NCI-H748 (cell line): ENCODE data around the gene TPRN.

Source experiments
- DNase-seq: peaks from one replicate; lab custom pipeline; 2025; ENCODE audit not compliant: unreplicated experiment; lab: John Stamatoyannopoulos, UW

Gene TPRN

GRCh38 chr9:137213160-137214060 lies 12.9 kb upstream of the TPRN start:
- no peak for DNase-seq

DNA sequence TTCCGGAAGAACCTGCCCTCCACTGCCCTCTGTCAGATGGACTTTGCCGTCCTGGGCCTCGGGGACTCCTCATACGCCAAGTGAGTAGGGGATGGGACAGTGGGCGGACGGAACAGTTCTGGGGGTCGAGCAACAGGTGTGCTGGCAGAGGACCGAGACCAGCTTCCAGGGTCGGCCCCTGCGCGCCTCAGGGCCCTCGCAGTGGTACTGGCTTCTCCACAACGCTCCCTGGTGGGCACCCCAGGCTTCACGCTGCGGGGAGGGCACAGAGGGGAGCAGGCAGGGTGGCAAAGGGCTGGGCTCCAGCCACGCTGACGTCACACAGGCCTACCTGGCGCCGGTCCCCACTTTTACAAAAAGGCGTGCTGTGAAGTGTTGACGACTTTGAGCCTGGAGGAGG lies 12.0 kb upstream of the TPRN start:
- DNase-seq: no peak

- no peak for DNase-seq
These were observed 11.0 kb upstream of the TPRN start for GRCh38 chr9:137211532-137211931.

DNA sequence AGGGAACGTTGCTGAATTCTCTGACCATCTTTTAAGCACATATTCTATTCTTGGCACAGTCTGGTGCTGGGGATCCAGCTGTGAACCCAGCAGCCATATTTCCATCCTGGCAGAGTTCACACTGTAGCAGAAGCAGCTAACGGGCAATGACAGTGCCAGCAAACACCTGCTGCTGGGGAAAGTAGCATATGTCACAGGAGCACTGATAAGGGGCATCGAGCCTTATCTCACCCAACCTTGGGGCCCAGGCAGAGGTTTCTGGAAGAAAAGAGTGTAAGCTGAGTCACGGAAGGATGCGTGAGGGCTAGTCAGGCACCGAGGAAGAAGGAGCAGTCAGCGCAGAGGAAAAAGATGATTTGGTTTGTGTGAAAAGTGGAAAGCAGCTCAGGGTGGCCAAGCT lies 6.1 kb upstream of the TPRN start:
- DNase-seq: no peak

GRCh38 chr9:137205126-137206069 lies 4.9 kb upstream of the TPRN start, which contains the start of the genes NDOR1 and TMEM203:
Gene NDOR1 (plus strand): TSS chr9:137205700. CDS start chr9:137205778, 78 bp downstream.
Gene TMEM203 (minus strand): TSS chr9:137205648. CDS start chr9:137205414, 234 bp downstream.
- DNase-seq: peak; percentile 87

- no peak for DNase-seq
These were observed 4.2 kb upstream of the TPRN start for GRCh38 chr9:137204731-137205125.

DNA sequence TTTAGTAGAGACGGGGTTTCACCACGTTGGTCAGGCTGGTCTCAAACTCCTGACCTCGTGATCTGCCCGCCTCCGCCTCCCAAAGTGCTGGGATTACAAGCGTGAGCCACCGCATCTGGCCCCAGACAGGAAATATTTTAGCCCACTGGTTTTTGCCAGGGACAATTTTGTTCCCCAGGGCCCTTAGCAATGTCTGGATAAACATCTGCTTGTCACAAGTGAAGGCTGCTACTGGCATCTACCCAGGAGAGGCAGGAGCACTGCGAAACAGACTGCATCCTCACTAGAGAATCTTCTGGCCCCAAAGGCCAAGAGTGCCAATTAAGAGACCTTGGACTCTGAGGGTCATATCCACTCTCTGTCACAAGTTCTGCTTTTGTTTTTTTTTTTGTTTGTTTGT lies 2.4 kb upstream of the TPRN start:
- no peak for DNase-seq

- no peak for DNase-seq
These were observed 796 bp upstream of the TPRN start for GRCh38 chr9:137201205-137201868.

DNA sequence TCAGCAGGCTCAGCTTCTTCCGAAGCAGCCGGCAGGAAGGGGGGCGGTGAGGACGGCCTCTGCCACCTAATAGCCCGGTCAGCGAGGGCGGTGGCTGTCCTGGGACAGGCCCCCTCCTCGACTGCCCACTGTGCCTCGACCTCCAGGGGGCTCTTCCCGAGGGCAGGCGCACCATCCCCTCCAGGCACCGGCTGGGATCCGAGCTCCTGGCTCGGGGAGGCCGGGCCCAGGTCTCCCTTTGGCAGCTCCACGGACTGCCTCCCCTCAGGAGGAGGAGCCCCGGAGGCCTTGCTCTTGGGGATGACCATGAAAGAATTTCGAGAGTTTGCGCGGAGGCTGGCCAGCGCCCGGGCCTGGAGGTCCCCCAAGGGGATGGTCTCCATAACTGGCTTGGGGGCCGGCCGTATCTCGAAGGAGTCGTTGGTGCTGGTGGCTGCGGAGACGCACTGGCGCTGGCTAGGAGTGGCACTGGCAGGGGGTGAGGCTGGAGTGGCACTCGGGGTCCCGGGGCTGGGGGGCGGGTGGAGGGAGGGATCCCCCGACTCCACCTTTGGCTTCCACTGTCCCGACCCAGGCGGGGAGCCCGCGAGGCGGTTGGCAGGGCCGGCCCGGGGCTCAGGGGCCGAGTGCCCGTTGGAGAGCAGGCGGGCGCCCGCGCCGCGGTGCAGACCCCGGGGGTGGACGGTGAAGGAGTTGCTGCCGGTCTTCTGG lies 975 bp downstream of the TPRN start:
- peak; percentile 47 for DNase-seq

DNA sequence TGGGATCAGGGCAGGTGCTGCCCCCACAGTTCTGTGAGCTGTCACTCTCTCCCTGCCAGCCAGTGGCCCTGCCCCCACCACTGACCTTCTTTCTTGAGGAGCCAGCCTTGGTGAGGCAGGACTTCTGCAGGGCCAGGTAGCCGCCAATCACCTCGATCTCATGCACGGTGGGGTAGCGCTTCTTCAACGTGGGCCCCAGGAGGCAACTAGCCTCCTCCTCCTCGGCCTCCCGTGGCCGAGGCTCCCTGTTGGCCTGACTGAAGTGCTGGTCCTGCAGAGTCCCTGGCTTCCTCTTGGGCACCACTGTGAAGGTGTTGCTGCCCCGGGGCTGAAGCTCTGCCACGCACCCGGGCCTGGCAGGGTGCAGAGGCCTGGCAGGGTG lies 1.6 kb downstream of the TPRN start:
- DNase-seq: no peak

DNA sequence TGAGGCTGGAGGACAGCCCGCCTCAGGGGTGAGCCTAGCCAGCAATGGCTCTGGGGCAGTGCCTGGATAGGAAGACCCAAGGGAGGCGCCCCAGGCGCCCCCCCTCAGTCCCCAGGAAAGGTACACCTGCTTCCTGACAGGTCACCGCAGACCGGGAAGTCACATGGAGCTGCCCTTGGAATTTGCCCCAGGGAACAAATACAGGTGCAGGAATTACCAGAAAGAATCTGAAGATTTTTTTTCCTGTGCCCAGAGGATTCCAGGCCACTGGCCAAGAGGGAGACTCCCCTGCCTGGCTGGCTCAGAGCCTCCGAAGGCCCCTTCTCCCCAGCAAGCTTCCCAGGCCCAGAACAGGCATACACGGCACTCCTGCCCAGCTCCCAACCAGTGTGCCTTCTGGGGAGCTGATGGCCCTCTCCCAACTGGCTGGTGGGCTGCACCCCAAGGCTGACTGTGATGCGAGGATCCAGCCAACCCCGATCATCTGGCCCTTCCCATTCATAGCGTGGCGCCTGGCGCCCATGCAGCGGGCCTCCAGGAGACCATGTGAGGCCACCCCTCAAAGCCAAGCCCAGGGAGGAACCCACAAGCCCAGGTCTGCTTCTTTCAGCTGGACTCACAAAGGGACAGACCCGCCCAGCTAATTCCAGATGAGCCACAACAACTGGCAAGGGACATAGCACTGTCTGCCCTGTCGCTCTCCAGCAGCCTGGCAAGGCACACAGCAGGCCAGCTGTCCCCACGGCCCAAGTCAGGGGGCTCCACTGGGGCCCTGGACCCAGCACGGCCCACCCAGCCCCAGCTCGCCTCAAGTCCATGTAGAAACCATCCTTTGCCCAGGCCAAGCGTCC lies 2.3 kb downstream of the TPRN start:
- DNase-seq: no peak

DNA sequence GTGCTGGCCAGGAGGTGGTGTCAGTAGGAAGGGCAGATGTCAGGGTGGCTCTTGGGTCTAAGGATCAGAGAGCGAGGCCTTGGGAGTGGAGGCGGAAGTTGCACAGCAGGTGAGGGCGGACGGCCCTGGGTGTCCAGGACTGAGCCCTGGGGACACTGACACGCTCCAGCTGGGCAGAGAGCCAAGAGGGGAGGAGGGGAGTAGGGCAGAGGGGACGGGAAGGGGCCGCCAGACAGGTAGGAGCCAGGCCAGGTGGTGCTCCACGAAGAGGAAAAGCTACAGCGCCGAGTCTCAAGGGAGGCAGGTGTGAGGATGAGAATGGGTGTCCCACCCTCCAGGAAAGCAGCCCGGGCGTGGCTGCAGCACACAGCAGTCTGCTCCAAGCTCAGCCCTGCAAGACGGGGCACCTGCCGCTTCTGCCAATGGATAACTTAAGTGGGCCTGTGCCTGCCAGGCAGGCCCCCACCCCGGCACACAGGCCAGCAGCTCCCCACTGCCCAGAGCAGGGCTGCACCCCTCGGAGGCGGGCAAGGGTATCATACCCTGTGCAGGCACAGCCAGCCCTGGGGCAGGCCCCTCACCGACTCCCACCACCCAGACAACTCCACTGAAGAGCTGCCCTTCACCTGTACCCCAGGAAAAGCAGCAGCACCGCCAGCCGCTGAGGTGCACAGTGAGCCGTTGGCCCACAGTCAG lies 4.9 kb downstream of the TPRN start:
- DNase-seq: peak; percentile 94

DNA sequence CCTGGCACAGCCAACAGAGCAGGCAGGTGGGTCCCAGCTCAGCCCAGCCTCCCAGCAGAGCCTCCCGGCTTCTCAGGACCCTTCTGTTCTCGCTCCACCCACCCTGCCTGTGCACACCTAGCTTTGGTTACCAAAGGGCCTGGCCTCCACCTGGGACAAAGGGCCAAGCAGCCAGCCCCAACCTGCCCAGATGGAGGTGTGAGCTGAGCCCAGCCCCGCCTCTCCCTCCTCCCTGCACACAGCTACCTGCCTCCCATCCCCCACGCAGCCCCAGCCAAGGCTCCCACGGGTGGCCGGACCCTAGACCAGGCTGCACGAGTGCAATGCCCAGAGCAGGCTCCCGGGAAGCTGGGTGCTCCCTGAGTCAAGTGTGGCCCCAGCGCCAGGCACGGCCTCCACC lies 5.6 kb downstream of the TPRN start:
- peak; percentile 32 for DNase-seq

- DNase-seq: no peak
These were observed 6.2 kb downstream of the TPRN start for GRCh38 chr9:137194388-137194787.

- no peak for DNase-seq
These were observed 6.8 kb downstream of the TPRN start for GRCh38 chr9:137193771-137194170.

DNA sequence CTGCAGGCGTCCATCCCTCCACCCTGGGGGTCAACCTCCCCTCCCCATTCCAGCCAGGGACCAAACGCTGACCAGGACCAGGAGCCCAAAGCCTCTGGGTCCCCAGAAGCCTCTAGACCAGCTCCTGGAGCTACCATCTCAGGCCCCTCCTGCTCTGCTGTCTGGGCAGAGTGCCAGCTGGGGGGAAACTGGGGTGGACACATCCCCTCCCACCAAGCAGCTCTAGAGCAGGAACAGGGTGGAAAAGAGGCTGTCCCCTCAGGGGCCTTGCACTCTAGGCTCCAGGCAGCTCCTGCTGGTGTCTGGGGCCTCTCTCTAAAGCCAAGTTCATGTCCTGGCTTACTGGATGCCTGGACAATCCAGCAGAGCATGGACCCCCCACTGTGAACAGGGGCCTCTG lies 7.7 kb downstream of the TPRN start:
- DNase-seq: no peak

DNA sequence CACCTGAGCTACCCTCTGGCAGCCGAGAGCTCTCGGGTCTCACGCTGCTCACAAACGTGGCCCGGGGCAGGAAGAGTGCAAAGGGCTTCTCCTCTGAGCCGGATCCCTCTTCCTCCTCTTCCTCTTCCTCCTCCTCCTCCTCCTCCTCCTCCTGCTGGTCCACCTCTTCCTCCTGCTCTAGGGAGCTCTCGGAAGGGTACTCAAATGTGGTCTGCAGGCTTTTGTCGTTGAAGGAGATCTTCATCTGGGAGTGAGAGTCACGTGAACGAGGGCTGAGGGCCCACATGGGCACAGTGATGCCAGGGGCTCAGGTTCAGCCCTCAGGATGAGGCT lies 8.1 kb downstream of the TPRN start:
- no peak for DNase-seq

GRCh38 chr9:137191691-137192447 lies 8.7 kb downstream of the TPRN start:
- no peak for DNase-seq
